ENCODE measurements around the gene S100A1.

The S100A1 gene

GRCh38 chr1:153646672-153647345 is 18.6 kb downstream of the S100A1 start:
- DNase-seq (ENCODE audit: low read depth, low spot score): no peak
- Histone ChIP-seq H3K27me3 (ENCODE audit: insufficient read depth, insufficient read length) (no peaks in the 10 kb centered on the region), H3K36me3 (ENCODE audit: insufficient read depth, insufficient read length, low read length) (peaks cover 56% of the 10 kb centered on the region), H3K9me3 (ENCODE audit: insufficient read depth, low read length) (no peaks in the 10 kb centered on the region), H3K4me1 (ENCODE audit: insufficient read depth, insufficient read length) (peaks cover 3% of the 10 kb centered on the region), H3K9ac (ENCODE audit: insufficient read length, low read depth) (no peak overlapping the region), H3K4me3 (ENCODE audit: insufficient read length, low read depth) (no peak overlapping the region)
- TF ChIP-seq SUZ12 (IDR thresholded peaks at IDR 0.05; ENCODE audit: extremely low read depth, insufficient read depth, insufficient read length) (no peak), ZNF274 (IDR thresholded peaks at IDR 0.05; ENCODE audit: low read depth, low read length) (no peak), YY1 (IDR thresholded peaks at IDR 0.05; ENCODE audit: insufficient read depth, insufficient read length) (no peak)

- Histone ChIP-seq H3K9me3 (ENCODE audit: insufficient read depth, low read length) (no peaks in the 10 kb centered on the region), H3K36me3 (ENCODE audit: insufficient read depth, insufficient read length, low read length) (peaks cover 51% of the 10 kb centered on the region), H3K27me3 (ENCODE audit: insufficient read depth, insufficient read length) (no peaks in the 10 kb centered on the region), H3K4me3 (ENCODE audit: insufficient read length, low read depth) (no peak overlapping the region), H3K4me1 (ENCODE audit: insufficient read depth, insufficient read length) (peaks cover 3% of the 10 kb centered on the region), H3K9ac (ENCODE audit: insufficient read length, low read depth) (no peak overlapping the region)
- no peak for DNase-seq (ENCODE audit: low read depth, low spot score)
- TF ChIP-seq ZNF274 (IDR thresholded peaks at IDR 0.05; ENCODE audit: low read depth, low read length) (no peak), SUZ12 (IDR thresholded peaks at IDR 0.05; ENCODE audit: extremely low read depth, insufficient read depth, insufficient read length) (no peak), YY1 (IDR thresholded peaks at IDR 0.05; ENCODE audit: insufficient read depth, insufficient read length) (no peak)
Measured at GRCh38 chr1:153647346-153647714, 19.1 kb downstream of the S100A1 start.

GRCh38 chr1:153648000-153648643 is 19.9 kb downstream of the S100A1 start:
- H3K36me3 ChIP-seq (ENCODE audit: insufficient read depth, insufficient read length, low read length): peaks cover 43% of the 10 kb centered on the region
- no peaks in the 10 kb centered on the region for H3K27me3 ChIP-seq (ENCODE audit: insufficient read depth, insufficient read length)
- no peak overlapping the region for H3K4me3 ChIP-seq (ENCODE audit: insufficient read length, low read depth)
- TF ChIP-seq SUZ12 (IDR thresholded peaks at IDR 0.05; ENCODE audit: extremely low read depth, insufficient read depth, insufficient read length) (no peak), ZNF274 (IDR thresholded peaks at IDR 0.05; ENCODE audit: low read depth, low read length) (no peak), YY1 (IDR thresholded peaks at IDR 0.05; ENCODE audit: insufficient read depth, insufficient read length) (no peak)
- peaks cover 3% of the 10 kb centered on the region for H3K4me1 ChIP-seq (ENCODE audit: insufficient read depth, insufficient read length)
- H3K9ac ChIP-seq (ENCODE audit: insufficient read length, low read depth): no peak overlapping the region
- no peak for DNase-seq (ENCODE audit: low read depth, low spot score)
- H3K9me3 ChIP-seq (ENCODE audit: insufficient read depth, low read length): no peaks in the 10 kb centered on the region

DNA sequence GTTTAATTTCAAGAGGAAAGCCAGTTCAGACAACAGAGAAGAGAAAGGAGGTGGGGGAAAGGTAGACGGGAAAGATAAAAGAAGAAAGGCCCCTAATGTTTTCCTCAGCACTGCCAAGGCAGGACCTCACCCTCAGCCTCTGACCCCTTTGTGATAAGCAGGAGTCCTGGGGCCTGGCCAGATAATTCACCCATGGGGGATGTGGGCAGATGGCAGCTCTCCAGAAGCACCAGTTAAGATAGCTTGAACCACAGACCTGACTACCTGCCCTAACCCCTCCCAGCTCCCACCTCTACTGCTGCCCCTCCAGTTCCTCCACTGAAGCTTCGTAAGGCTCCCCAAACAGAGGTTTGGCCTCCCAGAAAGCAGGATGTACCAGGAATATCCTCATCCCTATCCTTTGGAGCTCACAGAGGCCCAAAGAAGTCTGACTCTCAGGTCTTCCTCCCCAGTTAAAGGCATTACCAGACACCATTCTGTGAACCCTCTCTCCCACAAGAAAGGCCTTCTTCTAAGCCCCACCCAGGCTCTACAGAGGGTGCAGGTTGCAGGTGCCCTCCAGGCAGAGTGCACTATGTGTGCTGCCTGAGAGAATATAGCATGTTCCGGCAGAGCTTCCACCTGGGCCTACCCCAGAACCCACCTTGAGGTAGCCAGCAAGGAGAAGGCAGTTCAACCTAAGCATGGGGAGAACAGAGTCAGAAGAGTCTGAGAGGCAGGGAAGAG is 21.1 kb downstream of the S100A1 start:
- H3K9ac ChIP-seq (ENCODE audit: insufficient read length, low read depth): no peak overlapping the region
- peaks cover 3% of the 10 kb centered on the region for H3K4me1 ChIP-seq (ENCODE audit: insufficient read depth, insufficient read length)

DNA sequence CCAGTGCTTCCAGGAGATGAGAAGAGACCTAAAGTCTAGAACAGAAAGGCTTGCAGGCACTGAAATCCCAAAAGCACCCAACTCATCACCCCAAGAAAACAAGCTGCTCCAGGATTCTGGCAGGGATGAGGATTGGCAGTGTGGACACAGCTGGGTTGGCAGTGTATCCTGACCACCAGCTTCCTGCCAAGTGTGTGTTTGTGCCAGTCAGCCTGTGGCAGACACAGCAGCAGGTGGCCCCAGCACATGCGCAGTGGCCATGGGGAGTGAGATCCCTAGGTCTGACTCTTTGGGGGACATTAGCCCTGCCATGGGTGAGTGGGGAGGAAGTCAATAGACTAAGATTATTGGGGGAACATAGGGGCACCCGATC is 21.6 kb downstream of the S100A1 start:
- TF ChIP-seq SUZ12 (IDR thresholded peaks at IDR 0.05; ENCODE audit: extremely low read depth, insufficient read depth, insufficient read length) (no peak), YY1 (IDR thresholded peaks at IDR 0.05; ENCODE audit: insufficient read depth, insufficient read length) (no peak), ZNF274 (IDR thresholded peaks at IDR 0.05; ENCODE audit: low read depth, low read length) (no peak)
- peaks cover 26% of the 10 kb centered on the region for H3K36me3 ChIP-seq (ENCODE audit: insufficient read depth, insufficient read length, low read length)
- H3K9ac ChIP-seq (ENCODE audit: insufficient read length, low read depth): no peak overlapping the region
- H3K4me3 ChIP-seq (ENCODE audit: insufficient read length, low read depth): no peak overlapping the region
- DNase-seq (ENCODE audit: low read depth, low spot score): no peak
- no peaks in the 10 kb centered on the region for H3K27me3 ChIP-seq (ENCODE audit: insufficient read depth, insufficient read length)
- H3K9me3 ChIP-seq (ENCODE audit: insufficient read depth, low read length): no peaks in the 10 kb centered on the region
- H3K4me1 ChIP-seq (ENCODE audit: insufficient read depth, insufficient read length): peaks cover 3% of the 10 kb centered on the region

More for the DNA sequence above, 21.1 kb downstream of the S100A1 start:
- no peak for TF ChIP-seq YY1 (IDR thresholded peaks at IDR 0.05; ENCODE audit: insufficient read depth, insufficient read length)
- no peak for DNase-seq (ENCODE audit: low read depth, low spot score)
- H3K27me3 ChIP-seq (ENCODE audit: insufficient read depth, insufficient read length): no peaks in the 10 kb centered on the region
- no peaks in the 10 kb centered on the region for H3K9me3 ChIP-seq (ENCODE audit: insufficient read depth, low read length)
- no peak overlapping the region for H3K4me3 ChIP-seq (ENCODE audit: insufficient read length, low read depth)
- peaks cover 31% of the 10 kb centered on the region for H3K36me3 ChIP-seq (ENCODE audit: insufficient read depth, insufficient read length, low read length)

DNA sequence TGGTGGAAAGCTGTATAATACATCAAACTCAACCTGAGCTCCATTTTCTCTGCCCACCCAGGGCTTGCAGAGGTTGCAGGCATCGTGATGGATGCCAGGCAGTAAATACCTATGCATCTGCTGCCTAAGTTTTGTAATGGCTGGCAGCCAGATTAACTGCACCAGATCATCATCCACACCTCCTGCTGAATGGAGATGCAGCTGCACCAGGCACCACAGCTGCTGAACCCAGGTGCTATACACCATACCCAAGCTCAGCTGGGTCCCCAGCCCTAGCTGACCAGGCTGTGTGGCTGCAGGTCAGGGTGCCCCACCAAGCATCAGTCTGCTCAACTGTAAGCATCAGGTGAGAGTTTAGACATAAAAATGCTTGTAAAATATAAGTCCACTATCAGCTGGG is 23.5 kb downstream of the S100A1 start:
- no peaks in the 10 kb centered on the region for H3K9me3 ChIP-seq (ENCODE audit: insufficient read depth, low read length)

GRCh38 chr1:153652805-153653500 is 24.7 kb downstream of the S100A1 start:
- H3K9ac ChIP-seq (ENCODE audit: insufficient read length, low read depth): no peak overlapping the region
- no peaks in the 10 kb centered on the region for H3K9me3 ChIP-seq (ENCODE audit: insufficient read depth, low read length)

More for the DNA sequence above, 23.5 kb downstream of the S100A1 start:
- peaks cover 3% of the 10 kb centered on the region for H3K4me1 ChIP-seq (ENCODE audit: insufficient read depth, insufficient read length)
- no peaks in the 10 kb centered on the region for H3K27me3 ChIP-seq (ENCODE audit: insufficient read depth, insufficient read length)
- DNase-seq (ENCODE audit: low read depth, low spot score): no peak
- H3K4me3 ChIP-seq (ENCODE audit: insufficient read length, low read depth): no peak overlapping the region
- peaks cover 7% of the 10 kb centered on the region for H3K36me3 ChIP-seq (ENCODE audit: insufficient read depth, insufficient read length, low read length)
- no peak for TF ChIP-seq YY1 (IDR thresholded peaks at IDR 0.05; ENCODE audit: insufficient read depth, insufficient read length)
- TF ChIP-seq SUZ12 (IDR thresholded peaks at IDR 0.05; ENCODE audit: extremely low read depth, insufficient read depth, insufficient read length): no peak
- no peak for TF ChIP-seq ZNF274 (IDR thresholded peaks at IDR 0.05; ENCODE audit: low read depth, low read length)
- H3K9ac ChIP-seq (ENCODE audit: insufficient read length, low read depth): no peak overlapping the region

More at GRCh38 chr1:153652805-153653500, 24.7 kb downstream of the S100A1 start:
- Histone ChIP-seq H3K4me1 (ENCODE audit: insufficient read depth, insufficient read length) (peaks cover 3% of the 10 kb centered on the region), H3K27me3 (ENCODE audit: insufficient read depth, insufficient read length) (no peaks in the 10 kb centered on the region), H3K36me3 (ENCODE audit: insufficient read depth, insufficient read length, low read length) (no peaks in the 10 kb centered on the region), H3K4me3 (ENCODE audit: insufficient read length, low read depth) (no peak overlapping the region)
- no peak for DNase-seq (ENCODE audit: low read depth, low spot score)
- no peak for TF ChIP-seq ZNF274 (IDR thresholded peaks at IDR 0.05; ENCODE audit: low read depth, low read length)
- no peak for TF ChIP-seq SUZ12 (IDR thresholded peaks at IDR 0.05; ENCODE audit: extremely low read depth, insufficient read depth, insufficient read length)
- no peak for TF ChIP-seq YY1 (IDR thresholded peaks at IDR 0.05; ENCODE audit: insufficient read depth, insufficient read length)
